Pancreas (tissue), 10 donors: ENCODE data around the gene ZGPAT. TPM values are rescaled to one million over a fixed set of nuclear protein-coding genes. Genes with fewer than 3 reads are reported as not detected.

ENCODE experiments used
- ATAC-seq, 4 donors: fragments of 200-7000 bp; cut with Tn5 transposase; one replicate each; pipeline versions ENCODE4 v1.8.0 to v1.9.1; 2020; ENCODE audit warnings: mild to moderate bottlenecking in 4 of 4, moderate library complexity in 4 of 4
- DNase-seq, 6 donors: peaks; one replicate each; pipeline ENCODE4 v3.0.0-alpha.2; 2020
- FAIRE-seq: peaks from 2 replicates; lab custom pipeline; 2012; peaks lifted over from hg19 to GRCh38; lab: Jason Lieb, UNC
- H3K27ac ChIP-seq, 4 donors: fragments of 200-600 bp; sonication (generic); 1 replicate in 3 of 4; 2 replicates in 1 of 4; pipeline versions ENCODE4 v1.5.0 to v1.8.0; 2020
- H3K27me3 ChIP-seq, 4 donors: fragments of 200-600 bp; one replicate each; pipeline ENCODE4 v1.8.0; 2021
- H3K36me3 ChIP-seq, 3 donors: fragments of 200-600 bp; sonication (generic) in 1 of 3; one replicate each; pipeline versions ENCODE4 v1.5.0 to v1.8.0; 2020 to 2021
- H3K4me1 ChIP-seq, 3 donors: fragments of 200-600 bp; one replicate each; pipeline ENCODE4 v1.8.0; 2021
- H3K4me3 ChIP-seq, 4 donors: fragments of 200-600 bp; sonication (generic) in 2 of 4; one replicate each; pipeline versions ENCODE4 v1.5.0 to v1.8.0; 2020 to 2021
- H3K9me3 ChIP-seq, 4 donors: fragments of 200-600 bp; one replicate each; pipeline ENCODE4 v1.8.0; 2021
- CTCF ChIP-seq, 4 donors: fragments of 200-600 bp; sonication (generic) in 3 of 4; IDR thresholded peaks; one replicate each; pipeline versions ENCODE4 v1.5.0 to v1.8.0; 2021; ENCODE audit warnings: antibody characterized with exemption in 4 of 4
- WGBS, 2 donors: extraction: QIAGEN DNeasy Blood & Tissue Kit; methylation state at CpG; one replicate each; pipeline ENCODE4 v1.1.7; 2013; 5-methylcytosine and 5-hydroxymethylcytosine counted together
- intact Hi-C, 3 donors: fragments of 100-400 bp; cut with DNase I; formaldehyde crosslinking; loops; one replicate each; pipeline versions ENCODE4 v1.11.1 to v1.14.2; 2022
- polyA plus RNA-seq, 2 donors: library from polyadenylated mRNA; stranded (reverse); fragments of 200-250 nt; gene quantifications; one replicate each; pipeline ENCODE4 v1.2.3, GENCODE V29; 2013
- total RNA-seq, 6 donors: library from RNA; stranded (reverse); fragmentation: NEBNext Ultra II Directional in 4 of 6; extraction: Animal tissue kit (Norgen Biotek cat#: 25700) in 4 of 6; gene quantifications; one replicate each; pipeline versions ENCODE4 v1.2.1 to v1.2.4, GENCODE V29; 2021 to 2023
- donor health status: healthy with polysubstance abuse.
- donor health status: DM: no; HTN: no; CAD: no; lungs with moderate emphysema.
- donor health status: DM: no; HTN: no; CAD: no.
- donor health status: control.
- donor health status: control.
- donor health status: Bipolar disorder and iron deficiency.
- donor health status: DM: yes; HTN: yes; CAD: no.
- donor health status: DM: no; HTN: no; CAD: no.
- donor health status: DM: no; HTN: no; CAD: no.
- donor health status: DM: yes; HTN: yes; CAD: no.

Gene ZGPAT
- total and polyA plus RNA-seq, 8 donors: 9.3 to 61.6 (median 12.3) TPM

- FAIRE-seq (no peak), DNase-seq (no peak), ATAC-seq (no peak)
- Histone ChIP-seq H3K36me3 (peaks cover 0 to 7% (median 0%) of the 10 kb centered on the region in 3 donors), H3K27ac (no peak overlapping the region), H3K27me3 (no peaks in the 10 kb centered on the region), H3K9me3 (no peaks in the 10 kb centered on the region), H3K4me3 (no peak overlapping the region), H3K4me1 (peaks cover 0 to 6% (median 6%) of the 10 kb centered on the region in 3 donors)
- WGBS, 2 donors: 67 to 69% methylated on average over 12 to 13 of the region's 13 CpGs
- intact Hi-C loops: no loop called here
- TF ChIP-seq CTCF (IDR thresholded peaks at IDR 0.05): no peak
These were observed 4.9 kb upstream of the ZGPAT start for GRCh38 chr20:63702751-63703470.

- DNase-seq (peak in 1 of 6 donors; percentile 73), FAIRE-seq (no peak), ATAC-seq (no peak)
- Histone ChIP-seq H3K36me3 (peaks cover 0 to 7% (median 0%) of the 10 kb centered on the region in 3 donors), H3K4me3 (no peak overlapping the region), H3K27ac (no peak overlapping the region), H3K27me3 (no peaks in the 10 kb centered on the region), H3K9me3 (no peaks in the 10 kb centered on the region), H3K4me1 (peaks cover 0 to 6% (median 6%) of the 10 kb centered on the region in 3 donors)
- intact Hi-C loops: no loop called here
- 86 to 89% methylated on average over 14 to 15 of the region's 15 CpGs for WGBS, 2 donors
- no peak for TF ChIP-seq CTCF (IDR thresholded peaks at IDR 0.05)
These were observed 4.3 kb upstream of the ZGPAT start for GRCh38 chr20:63703471-63703975.

GRCh38 chr20:63703976-63704748, 3.7 kb upstream of the ZGPAT start:
- peaks cover 0 to 12% (median 6%) of the 10 kb centered on the region in 3 donors for H3K4me1 ChIP-seq
- no peak for FAIRE-seq
- H3K27me3 ChIP-seq: no peaks in the 10 kb centered on the region
- TF ChIP-seq CTCF (IDR thresholded peaks at IDR 0.05): no peak
- intact Hi-C loops: no loop called here
- 87 to 91% methylated on average over 11 of the region's 11 CpGs for WGBS, 2 donors
- no peaks in the 10 kb centered on the region for H3K9me3 ChIP-seq
- peak in 1 of 6 donors; percentile 61 for DNase-seq
- H3K27ac ChIP-seq: no peak overlapping the region
- H3K36me3 ChIP-seq: peaks cover 0 to 7% (median 0%) of the 10 kb centered on the region in 3 donors
- H3K4me3 ChIP-seq: no peak overlapping the region
- no peak for ATAC-seq

GRCh38 chr20:63704749-63705117, 3.1 kb upstream of the ZGPAT start:
- Histone ChIP-seq H3K4me1 (peaks cover 0 to 16% (median 6%) of the 10 kb centered on the region in 3 donors), H3K36me3 (peaks cover 0 to 7% (median 0%) of the 10 kb centered on the region in 3 donors), H3K27ac (no peak overlapping the region), H3K27me3 (no peaks in the 10 kb centered on the region), H3K9me3 (no peaks in the 10 kb centered on the region), H3K4me3 (no peak overlapping the region)
- peak in 1 of 6 donors; percentile 63 for DNase-seq
- intact Hi-C loops: no loop called here
- WGBS, 2 donors: 80 to 88% methylated on average over 6 of the region's 6 CpGs
- TF ChIP-seq CTCF (IDR thresholded peaks at IDR 0.05): no peak
- no peak for FAIRE-seq
- no peak for ATAC-seq
